Activated naive CD8-positive, alpha-beta T cell treated with anti-CD3 and anti-CD28 coated beads for 36 hours (primary cell): ENCODE measurements around the gene HBS1L. TPM values are rescaled to one million over a fixed set of nuclear protein-coding genes. Genes with fewer than 3 reads are reported as not detected.

Source experiments
- DNase-seq: peaks from one replicate; pipeline ENCODE4 v3.0.0; 2021
- H3K27ac Mint-ChIP-seq: one replicate; pipeline ENCODE4 v1.8.0; 2022; ENCODE audit warnings: mild to moderate bottlenecking, moderate library complexity, mixed read lengths
- H3K27me3 Mint-ChIP-seq: one replicate; pipeline ENCODE4 v1.8.0; 2022; ENCODE audit warnings: mild to moderate bottlenecking, mixed read lengths
- H3K36me3 Mint-ChIP-seq: one replicate; pipeline ENCODE4 v1.8.0; 2021; ENCODE audit warnings: mild to moderate bottlenecking, mixed read lengths
- H3K4me1 Mint-ChIP-seq: one replicate; pipeline ENCODE4 v1.8.0; 2021; ENCODE audit warnings: mixed read lengths
- H3K4me3 Mint-ChIP-seq: one replicate; pipeline ENCODE4 v1.8.0; 2022; ENCODE audit warnings: mild to moderate bottlenecking, moderate library complexity, mixed read lengths
- H3K9me3 Mint-ChIP-seq: one replicate; pipeline ENCODE4 v1.8.0; 2022; ENCODE audit warnings: mixed read lengths
- total RNA-seq, 2 experiments: library from RNA; stranded (reverse); gene quantifications; one replicate each; pipeline ENCODE4 v1.2.3, GENCODE V29; 2021

HBS1L gene
- total RNA-seq: 100 to 1,000 TPM; 147 to 151 TPM

GRCh38 chr6:135054569-135055498, at the start of gene HBS1L:
TSS of gene HBS1L (minus strand) at chr6:135054822. CDS start at chr6:135054691, 131 bp downstream.
- peak within 1 kb of the TSS; percentile 99 for H3K27ac Mint-ChIP-seq
- H3K4me3 Mint-ChIP-seq: peak within 1 kb of the TSS; percentile 97
- H3K9me3 Mint-ChIP-seq: no peaks in the 10 kb centered on the region
- no peaks in the 10 kb centered on the region for H3K27me3 Mint-ChIP-seq
- H3K4me1 Mint-ChIP-seq: peaks cover 33% of the 10 kb centered on the region
- H3K36me3 Mint-ChIP-seq: peaks cover 19% of the 10 kb centered on the region
- peak; percentile 99 for DNase-seq

- H3K4me3 Mint-ChIP-seq: no peak overlapping the region
Observed at GRCh38 chr6:135104199-135104598, 49.6 kb upstream of the HBS1L start.

GRCh38 chr6:135102191-135102590, 47.6 kb upstream of the HBS1L start:
- no peak for DNase-seq
- Mint-ChIP-seq H3K4me3 (no peak overlapping the region), H3K9me3 (peaks cover 4% of the 10 kb centered on the region), H3K36me3 (peaks cover 14% of the 10 kb centered on the region), H3K4me1 (peaks cover 61% of the 10 kb centered on the region), H3K27me3 (no peaks in the 10 kb centered on the region), H3K27ac (peak overlapping the region; percentile 85)

More at GRCh38 chr6:135104199-135104598, 49.6 kb upstream of the HBS1L start:
- no peak for DNase-seq
- Mint-ChIP-seq H3K4me1 (peaks cover 57% of the 10 kb centered on the region), H3K27ac (peak overlapping the region; percentile 83), H3K27me3 (no peaks in the 10 kb centered on the region), H3K36me3 (peaks cover 18% of the 10 kb centered on the region), H3K9me3 (peaks cover 8% of the 10 kb centered on the region)

- no peak for DNase-seq
- Mint-ChIP-seq H3K4me3 (no peak overlapping the region), H3K4me1 (peaks cover 61% of the 10 kb centered on the region), H3K9me3 (peaks cover 11% of the 10 kb centered on the region), H3K27ac (no peak overlapping the region), H3K36me3 (peaks cover 12% of the 10 kb centered on the region), H3K27me3 (no peaks in the 10 kb centered on the region)
Observed at GRCh38 chr6:135097172-135097571, 42.5 kb upstream of the HBS1L start.

- H3K27me3 Mint-ChIP-seq: no peaks in the 10 kb centered on the region
- H3K9me3 Mint-ChIP-seq: peaks cover 11% of the 10 kb centered on the region
- no peak for DNase-seq
- peaks cover 62% of the 10 kb centered on the region for H3K4me1 Mint-ChIP-seq
- no peak overlapping the region for H3K27ac Mint-ChIP-seq
- peaks cover 12% of the 10 kb centered on the region for H3K36me3 Mint-ChIP-seq
- no peak overlapping the region for H3K4me3 Mint-ChIP-seq
Observed at GRCh38 chr6:135096403-135097130, 41.9 kb upstream of the HBS1L start.

GRCh38 chr6:135095716-135096115, 41.1 kb upstream of the HBS1L start:
- H3K4me1 Mint-ChIP-seq: peaks cover 66% of the 10 kb centered on the region
- peaks cover 12% of the 10 kb centered on the region for H3K36me3 Mint-ChIP-seq
- no peak overlapping the region for H3K4me3 Mint-ChIP-seq
- peaks cover 11% of the 10 kb centered on the region for H3K9me3 Mint-ChIP-seq
- DNase-seq: no peak
- no peak overlapping the region for H3K27ac Mint-ChIP-seq
- H3K27me3 Mint-ChIP-seq: no peaks in the 10 kb centered on the region

- DNase-seq: no peak
- Mint-ChIP-seq H3K27me3 (no peaks in the 10 kb centered on the region), H3K4me3 (peak overlapping the region; percentile 22), H3K4me1 (peaks cover 68% of the 10 kb centered on the region), H3K27ac (peak overlapping the region; percentile 91), H3K9me3 (peaks cover 7% of the 10 kb centered on the region), H3K36me3 (peaks cover 8% of the 10 kb centered on the region)
Observed at GRCh38 chr6:135094403-135094821, 39.8 kb upstream of the HBS1L start.

- no peak overlapping the region for H3K4me3 Mint-ChIP-seq
- peaks cover 70% of the 10 kb centered on the region for H3K4me1 Mint-ChIP-seq
- peak overlapping the region; percentile 91 for H3K27ac Mint-ChIP-seq
Observed at GRCh38 chr6:135093578-135093977, 39.0 kb upstream of the HBS1L start.

GRCh38 chr6:135092724-135093123, 38.1 kb upstream of the HBS1L start:
- no peak for DNase-seq
- Mint-ChIP-seq H3K4me3 (no peak overlapping the region), H3K36me3 (peaks cover 13% of the 10 kb centered on the region), H3K4me1 (peaks cover 77% of the 10 kb centered on the region), H3K27me3 (no peaks in the 10 kb centered on the region), H3K27ac (peak overlapping the region; percentile 91), H3K9me3 (peaks cover 11% of the 10 kb centered on the region)

More at GRCh38 chr6:135093578-135093977, 39.0 kb upstream of the HBS1L start:
- peaks cover 8% of the 10 kb centered on the region for H3K36me3 Mint-ChIP-seq
- peaks cover 7% of the 10 kb centered on the region for H3K9me3 Mint-ChIP-seq
- DNase-seq: no peak
- no peaks in the 10 kb centered on the region for H3K27me3 Mint-ChIP-seq

GRCh38 chr6:135090819-135091218, 36.2 kb upstream of the HBS1L start:
- Mint-ChIP-seq H3K4me1 (peaks cover 89% of the 10 kb centered on the region), H3K4me3 (peak overlapping the region; percentile 46), H3K9me3 (peaks cover 11% of the 10 kb centered on the region), H3K27ac (peak overlapping the region; percentile 93), H3K27me3 (no peaks in the 10 kb centered on the region), H3K36me3 (peaks cover 13% of the 10 kb centered on the region)
- no peak for DNase-seq

- H3K36me3 Mint-ChIP-seq: peaks cover 13% of the 10 kb centered on the region
- peak overlapping the region; percentile 93 for H3K27ac Mint-ChIP-seq
- peak overlapping the region; percentile 46 for H3K4me3 Mint-ChIP-seq
- H3K27me3 Mint-ChIP-seq: no peaks in the 10 kb centered on the region
- peaks cover 11% of the 10 kb centered on the region for H3K9me3 Mint-ChIP-seq
- peaks cover 87% of the 10 kb centered on the region for H3K4me1 Mint-ChIP-seq
- DNase-seq: no peak
Observed at GRCh38 chr6:135089901-135090300, 35.3 kb upstream of the HBS1L start.

GRCh38 chr6:135088818-135089809, 34.5 kb upstream of the HBS1L start:
- Mint-ChIP-seq H3K27me3 (no peaks in the 10 kb centered on the region), H3K27ac (peak overlapping the region; percentile 93), H3K4me1 (peaks cover 85% of the 10 kb centered on the region), H3K9me3 (peaks cover 11% of the 10 kb centered on the region), H3K4me3 (peak overlapping the region; percentile 50), H3K36me3 (peaks cover 15% of the 10 kb centered on the region)
- DNase-seq: peak; percentile 48

- no peak for DNase-seq
- H3K36me3 Mint-ChIP-seq: peaks cover 15% of the 10 kb centered on the region
- peaks cover 11% of the 10 kb centered on the region for H3K9me3 Mint-ChIP-seq
- no peaks in the 10 kb centered on the region for H3K27me3 Mint-ChIP-seq
- H3K4me3 Mint-ChIP-seq: peak overlapping the region; percentile 59
- peak overlapping the region; percentile 93 for H3K27ac Mint-ChIP-seq
- peaks cover 79% of the 10 kb centered on the region for H3K4me1 Mint-ChIP-seq
Observed at GRCh38 chr6:135088281-135088680, 33.7 kb upstream of the HBS1L start.

- H3K27me3 Mint-ChIP-seq: no peaks in the 10 kb centered on the region
- H3K4me3 Mint-ChIP-seq: peak overlapping the region; percentile 59
- peaks cover 76% of the 10 kb centered on the region for H3K4me1 Mint-ChIP-seq
- peak overlapping the region; percentile 93 for H3K27ac Mint-ChIP-seq
- H3K9me3 Mint-ChIP-seq: peaks cover 10% of the 10 kb centered on the region
- H3K36me3 Mint-ChIP-seq: peaks cover 15% of the 10 kb centered on the region
- DNase-seq: peak; percentile 53
Observed at GRCh38 chr6:135087803-135088202, 33.2 kb upstream of the HBS1L start.
